ENCODE data around the gene RSPH3.

The RSPH3 gene

GRCh38 chr6:158999666-159000403, at the start of gene RSPH3:
RSPH3 (minus strand) TSS chr6:159000202; CDS start chr6:158999550, 652 bp downstream.
- peak within 1 kb of the TSS; percentile 99 for H3K4me3 ChIP-seq (ENCODE audit: control insufficient read depth, low read depth, low read length)
- peak; percentile 55 for DNase-seq (ENCODE audit: low read depth)
- no peak for TF ChIP-seq CTCF (IDR thresholded peaks at IDR 0.05; ENCODE audit: control insufficient read depth, insufficient read depth, low read depth, low read length, missing control alignments)

GRCh38 chr6:159047891-159048685, 48.1 kb upstream of the RSPH3 start:
- DNase-seq (ENCODE audit: low read depth): no peak
- no peak for TF ChIP-seq CTCF (IDR thresholded peaks at IDR 0.05; ENCODE audit: control insufficient read depth, insufficient read depth, low read depth, low read length, missing control alignments)
- no peak overlapping the region for H3K4me3 ChIP-seq (ENCODE audit: control insufficient read depth, low read depth, low read length)

- DNase-seq (ENCODE audit: low read depth): no peak
- no peak overlapping the region for H3K4me3 ChIP-seq (ENCODE audit: control insufficient read depth, low read depth, low read length)
- TF ChIP-seq CTCF (IDR thresholded peaks at IDR 0.05; ENCODE audit: control insufficient read depth, insufficient read depth, low read depth, low read length, missing control alignments): no peak
Observed at GRCh38 chr6:159045801-159046200, 45.8 kb upstream of the RSPH3 start.

GRCh38 chr6:159044899-159045727, 45.1 kb upstream of the RSPH3 start, which contains the start of gene TAGAP:
TAGAP (minus strand) TSS chr6:159044991; CDS start chr6:159044146, 845 bp downstream.
- no peak for TF ChIP-seq CTCF (IDR thresholded peaks at IDR 0.05; ENCODE audit: control insufficient read depth, insufficient read depth, low read depth, low read length, missing control alignments)
- H3K4me3 ChIP-seq (ENCODE audit: control insufficient read depth, low read depth, low read length): no peak within 1 kb of the TSS
- no peak for DNase-seq (ENCODE audit: low read depth)

- no peak for TF ChIP-seq CTCF (IDR thresholded peaks at IDR 0.05; ENCODE audit: control insufficient read depth, insufficient read depth, low read depth, low read length, missing control alignments)
- H3K4me3 ChIP-seq (ENCODE audit: control insufficient read depth, low read depth, low read length): no peak overlapping the region
- no peak for DNase-seq (ENCODE audit: low read depth)
Observed at GRCh38 chr6:159043947-159044346, 43.9 kb upstream of the RSPH3 start.

- no peak overlapping the region for H3K4me3 ChIP-seq (ENCODE audit: control insufficient read depth, low read depth, low read length)
- no peak for TF ChIP-seq CTCF (IDR thresholded peaks at IDR 0.05; ENCODE audit: control insufficient read depth, insufficient read depth, low read depth, low read length, missing control alignments)
- DNase-seq (ENCODE audit: low read depth): no peak
Observed at GRCh38 chr6:159043251-159043650, 43.2 kb upstream of the RSPH3 start.
